ENCODE measurements around the gene TF. TPM values are rescaled to one million over a fixed set of nuclear protein-coding genes. Genes with fewer than 3 reads are reported as not detected.

TF gene
- total and polyA plus RNA-seq, 10 of the 15 experiments (the other 5 are each of a cell fraction or from before 2014, with no cell fraction given) = under 0.01 to 8.9 (median 0.05) TPM; not detected in 1

DNA sequence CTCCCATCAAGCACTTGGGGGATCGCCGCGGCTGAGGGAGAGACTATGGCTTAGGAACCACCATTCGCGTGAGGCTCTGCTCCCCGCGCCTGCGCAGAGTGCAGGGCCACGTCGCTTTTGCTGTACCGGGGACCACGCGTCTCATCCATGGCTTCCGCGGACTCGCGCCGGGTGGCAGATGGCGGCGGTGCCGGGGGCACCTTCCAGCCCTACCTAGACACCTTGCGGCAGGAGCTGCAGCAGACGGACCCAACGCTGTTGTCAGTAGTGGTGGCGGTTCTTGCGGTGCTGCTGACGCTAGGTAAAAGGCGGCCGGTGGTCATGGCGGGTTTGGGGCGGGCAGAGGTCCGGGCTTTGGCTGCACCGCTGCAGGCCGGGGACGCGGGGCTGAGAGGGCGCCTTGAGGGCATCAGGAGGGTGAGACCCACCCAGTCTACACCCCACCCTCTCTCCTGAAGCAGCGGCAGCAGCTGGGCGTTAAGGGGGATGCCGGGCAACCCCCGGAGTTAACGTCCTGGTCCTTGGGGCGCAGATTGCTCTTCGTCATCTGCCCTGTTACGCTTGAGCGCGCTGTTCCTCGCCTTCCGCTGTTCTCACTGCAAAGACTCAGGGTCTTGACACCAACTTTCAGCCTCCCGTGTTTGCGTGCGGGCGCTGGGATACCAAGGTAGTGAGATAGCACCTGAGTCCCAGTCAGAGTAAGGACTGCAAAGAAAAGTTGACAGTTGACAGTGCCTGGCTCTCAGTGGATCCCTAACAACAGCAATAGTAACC is 59.7 kb downstream of the TF start, which contains the start of gene SRPRB (continued):
- no peak for TF ChIP-seq ZBTB4 (CRISPR knock-in tag; IDR thresholded peaks at IDR 0.05)
- no peak for TF ChIP-seq JUNB (IDR thresholded peaks at IDR 0.05)
- TF ChIP-seq PRDM15 (CRISPR knock-in tag; IDR thresholded peaks at IDR 0.05) = no peak
- TF ChIP-seq NFIC (IDR thresholded peaks at IDR 0.05; ENCODE audit: low read depth, low read length) = no peak
- peak; percentile 19; the same call in 1 of the 2 replicates for TF ChIP-seq TCF12 (IDR thresholded peaks at IDR 0.05; ENCODE audit: low read depth, low read length)

Measured in GM12878 (cell line).